ENCODE results near the gene CNBP. TPM values are rescaled to one million over a fixed set of nuclear protein-coding genes. Genes with fewer than 3 reads are reported as not detected.
A peak's percentile ranks its signal among the peaks of the same experiment; 100 is the strongest.

CNBP gene
- total RNA-seq, 6 donors from 2014 or later = 185 to 426 (median 312) TPM

- H3K4me3 ChIP-seq = no peak overlapping the region
- no peak for DNase-seq
- H3K27ac ChIP-seq = peak overlapping the region in 1 of 4 donors; percentile 11
- H3K36me3 ChIP-seq = peaks cover 46 to 96% (median 88%) of the 10 kb centered on the region in 4 donors
- no peaks in the 10 kb centered on the region for H3K27me3 ChIP-seq
- H3K4me1 ChIP-seq = no peaks in the 10 kb centered on the region
- WGBS, 2 donors = 79 to 80% methylated on average over 5 of the region's 5 CpGs
- no peak for ATAC-seq (ENCODE audit: low FRiP score in 2 of 2)
- TF ChIP-seq POLR2AphosphoS5 (IDR thresholded peaks at IDR 0.05) (no peak), EP300 (IDR thresholded peaks at IDR 0.05) (no peak), POLR2A (IDR thresholded peaks at IDR 0.05) (no peak), CTCF (IDR thresholded peaks at IDR 0.05) (no peak)
- no peaks in the 10 kb centered on the region for H3K9me3 ChIP-seq
Measured at GRCh38 chr3:129132097-129132866, 51.4 kb downstream of the CNBP start.

GRCh38 chr3:129131465-129132088 is 52.1 kb downstream of the CNBP start:
- TF ChIP-seq EP300 (IDR thresholded peaks at IDR 0.05) (no peak), POLR2AphosphoS5 (IDR thresholded peaks at IDR 0.05) (no peak), POLR2A (IDR thresholded peaks at IDR 0.05) (no peak), CTCF (IDR thresholded peaks at IDR 0.05) (no peak)
- Histone ChIP-seq H3K27me3 (no peaks in the 10 kb centered on the region), H3K9me3 (no peaks in the 10 kb centered on the region), H3K4me3 (no peak overlapping the region), H3K36me3 (peaks cover 46 to 95% (median 81%) of the 10 kb centered on the region in 4 donors), H3K4me1 (no peaks in the 10 kb centered on the region), H3K27ac (peak overlapping the region in 1 of 4 donors; percentile 11)
- ATAC-seq (ENCODE audit: low FRiP score in 2 of 2) (no peak), DNase-seq (no peak)
- 84 to 100% methylated on average over 2 of the region's 2 CpGs for WGBS, 2 donors

- DNase-seq = no peak
- Histone ChIP-seq H3K36me3 (peaks cover 46 to 84% (median 72%) of the 10 kb centered on the region in 4 donors), H3K27me3 (no peaks in the 10 kb centered on the region), H3K4me3 (no peak overlapping the region), H3K4me1 (no peaks in the 10 kb centered on the region), H3K9me3 (no peaks in the 10 kb centered on the region), H3K27ac (no peak overlapping the region)
- 90 to 94% methylated on average over 13 of the region's 13 CpGs for WGBS, 2 donors
- no peak for ATAC-seq (ENCODE audit: low FRiP score in 2 of 2)
- TF ChIP-seq EP300 (IDR thresholded peaks at IDR 0.05) (no peak), POLR2A (IDR thresholded peaks at IDR 0.05) (no peak), POLR2AphosphoS5 (IDR thresholded peaks at IDR 0.05) (no peak), CTCF (IDR thresholded peaks at IDR 0.05) (no peak)
Measured at GRCh38 chr3:129130291-129130813, 53.3 kb downstream of the CNBP start.

- Histone ChIP-seq H3K4me3 (no peak overlapping the region), H3K27me3 (no peaks in the 10 kb centered on the region), H3K36me3 (peaks cover 35 to 66% (median 56%) of the 10 kb centered on the region in 4 donors), H3K9me3 (no peaks in the 10 kb centered on the region), H3K4me1 (peaks cover 0 to 1% (median 0%) of the 10 kb centered on the region in 4 donors), H3K27ac (peak overlapping the region in 1 of 4 donors; percentile 14)
- WGBS, 2 donors = 97 to 98% methylated on average over 13 to 15 of the region's 16 CpGs
- TF ChIP-seq EP300 (IDR thresholded peaks at IDR 0.05) (no peak), POLR2A (IDR thresholded peaks at IDR 0.05) (no peak), POLR2AphosphoS5 (IDR thresholded peaks at IDR 0.05) (no peak), CTCF (IDR thresholded peaks at IDR 0.05) (no peak)
- ATAC-seq (ENCODE audit: low FRiP score in 2 of 2) (peak in 1 of 2 donors; percentile 17), DNase-seq (peak in 1 of 2 donors; percentile 52)
Measured at GRCh38 chr3:129128357-129129155, 55.1 kb downstream of the CNBP start.
